H1 (cell line): ENCODE measurements around the gene CTIF.

Source experiments
- CBX5 ChIP-seq: fragments of 300-800, 300-1000 bp; sonication (generic); IDR thresholded peaks from 2 replicates; pipeline ENCODE4 v1.7.1; 2016; ENCODE audit warnings: antibody characterized with exemption, low read length, low read depth
- CBX8 ChIP-seq: fragments of 300-800, 300-1000 bp; sonication (generic); IDR thresholded peaks from 2 replicates; pipeline ENCODE4 v1.7.1; 2016; ENCODE audit warnings: low read depth, low read length, borderline replicate concordance
- CEBPB ChIP-seq: IDR thresholded peaks from 2 replicates; pipeline ENCODE4 v1.6.1; 2012; ENCODE audit warnings: low read depth, low read length
- EZH2 ChIP-seq: fragments of 200-600 bp; sonication (generic); IDR thresholded peaks from 2 replicates; pipeline ENCODE4 v1.7.1; 2012; ENCODE audit warnings: low read depth, mild to moderate bottlenecking, moderate library complexity, low read length, inconsistent platforms; ENCODE audit not compliant: severe bottlenecking
- YY1 ChIP-seq: IDR thresholded peaks from 2 replicates; pipeline ENCODE4 v1.6.1; 2011; ENCODE audit warnings: low read depth, mild to moderate bottlenecking, low read length

- TF ChIP-seq CBX5 = no peak
- no peak for TF ChIP-seq EZH2
- no peak for TF ChIP-seq CBX8
- TF ChIP-seq CEBPB = no peak
- no peak for TF ChIP-seq YY1
These were observed 170.0 kb downstream of the CTIF start for GRCh38 chr18:48708807-48709206.
